ENCODE data around the gene VWA1. TPM values are rescaled to one million over a fixed set of nuclear protein-coding genes. Genes with fewer than 3 reads are reported as not detected.

Gene VWA1
- total and polyA plus RNA-seq, 4 donors = 51.7 to 94.3 (median 69.1) TPM

- TF ChIP-seq, protein P1, sequence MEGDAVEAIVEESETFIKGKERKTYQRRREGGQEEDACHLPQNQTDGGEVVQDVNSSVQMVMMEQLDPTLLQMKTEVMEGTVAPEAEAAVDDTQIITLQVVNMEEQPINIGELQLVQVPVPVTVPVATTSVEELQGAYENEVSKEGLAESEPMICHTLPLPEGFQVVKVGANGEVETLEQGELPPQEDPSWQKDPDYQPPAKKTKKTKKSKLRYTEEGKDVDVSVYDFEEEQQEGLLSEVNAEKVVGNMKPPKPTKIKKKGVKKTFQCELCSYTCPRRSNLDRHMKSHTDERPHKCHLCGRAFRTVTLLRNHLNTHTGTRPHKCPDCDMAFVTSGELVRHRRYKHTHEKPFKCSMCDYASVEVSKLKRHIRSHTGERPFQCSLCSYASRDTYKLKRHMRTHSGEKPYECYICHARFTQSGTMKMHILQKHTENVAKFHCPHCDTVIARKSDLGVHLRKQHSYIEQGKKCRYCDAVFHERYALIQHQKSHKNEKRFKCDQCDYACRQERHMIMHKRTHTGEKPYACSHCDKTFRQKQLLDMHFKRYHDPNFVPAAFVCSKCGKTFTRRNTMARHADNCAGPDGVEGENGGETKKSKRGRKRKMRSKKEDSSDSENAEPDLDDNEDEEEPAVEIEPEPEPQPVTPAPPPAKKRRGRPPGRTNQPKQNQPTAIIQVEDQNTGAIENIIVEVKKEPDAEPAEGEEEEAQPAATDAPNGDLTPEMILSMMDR (IDR thresholded peaks at IDR 0.05; ENCODE audit: control extremely low read depth, extremely low read depth) = no peak
- no peak overlapping the region for H3K4me3 ChIP-seq
- peaks cover 0 to 34% (median 10%) of the 10 kb centered on the region in 5 donors for H3K4me1 ChIP-seq (ENCODE audit: control insufficient read depth in 5 of 5, insufficient read depth in 5 of 5, low read length in 5 of 5)
- 45 to 52% methylated on average over 29 to 33 of the region's 33 CpGs for WGBS, 2 donors
- no peaks in the 10 kb centered on the region for H3K9me3 ChIP-seq (ENCODE audit: control insufficient read depth in 4 of 4, insufficient read depth in 3 of 4, low read length in 3 of 4)
- ATAC-seq (ENCODE audit: insufficient read depth, low FRiP score) (no peak), DNase-seq (no peak)
- H3K9ac ChIP-seq (ENCODE audit: insufficient read depth in 1 of 2, low read length in 2 of 2) = no peak overlapping the region
- no peak overlapping the region for H3K27ac ChIP-seq (ENCODE audit: low read depth in 1 of 2, low read length in 1 of 2)
- no peaks in the 10 kb centered on the region for H3K27me3 ChIP-seq (ENCODE audit: control insufficient read depth in 3 of 3, insufficient read depth in 3 of 3, low read length in 2 of 3)
- H3K36me3 ChIP-seq (ENCODE audit: control insufficient read depth in 4 of 4, insufficient read depth in 4 of 4, low read length in 4 of 4) = no peaks in the 10 kb centered on the region
Measured at GRCh38 chr1:1425753-1426495, 9.6 kb upstream of the VWA1 start.

GRCh38 chr1:1426496-1427105 lies 8.9 kb upstream of the VWA1 start:
- WGBS, 2 donors = 27 to 41% methylated on average over 12 to 19 of the region's 19 CpGs
- Histone ChIP-seq H3K9me3 (ENCODE audit: control insufficient read depth in 4 of 4, insufficient read depth in 3 of 4, low read length in 3 of 4) (no peaks in the 10 kb centered on the region), H3K4me1 (ENCODE audit: control insufficient read depth in 5 of 5, insufficient read depth in 5 of 5, low read length in 5 of 5) (peaks cover 0 to 34% (median 16%) of the 10 kb centered on the region in 5 donors), H3K27me3 (ENCODE audit: control insufficient read depth in 3 of 3, insufficient read depth in 3 of 3, low read length in 2 of 3) (no peaks in the 10 kb centered on the region), H3K36me3 (ENCODE audit: control insufficient read depth in 4 of 4, insufficient read depth in 4 of 4, low read length in 4 of 4) (no peaks in the 10 kb centered on the region), H3K4me3 (no peak overlapping the region), H3K27ac (ENCODE audit: low read depth in 1 of 2, low read length in 1 of 2) (no peak overlapping the region), H3K9ac (ENCODE audit: insufficient read depth in 1 of 2, low read length in 2 of 2) (no peak overlapping the region)
- DNase-seq (no peak), ATAC-seq (ENCODE audit: insufficient read depth, low FRiP score) (no peak)
- TF ChIP-seq, protein P1 (IDR thresholded peaks at IDR 0.05; ENCODE audit: control extremely low read depth, extremely low read depth) = no peak

DNA sequence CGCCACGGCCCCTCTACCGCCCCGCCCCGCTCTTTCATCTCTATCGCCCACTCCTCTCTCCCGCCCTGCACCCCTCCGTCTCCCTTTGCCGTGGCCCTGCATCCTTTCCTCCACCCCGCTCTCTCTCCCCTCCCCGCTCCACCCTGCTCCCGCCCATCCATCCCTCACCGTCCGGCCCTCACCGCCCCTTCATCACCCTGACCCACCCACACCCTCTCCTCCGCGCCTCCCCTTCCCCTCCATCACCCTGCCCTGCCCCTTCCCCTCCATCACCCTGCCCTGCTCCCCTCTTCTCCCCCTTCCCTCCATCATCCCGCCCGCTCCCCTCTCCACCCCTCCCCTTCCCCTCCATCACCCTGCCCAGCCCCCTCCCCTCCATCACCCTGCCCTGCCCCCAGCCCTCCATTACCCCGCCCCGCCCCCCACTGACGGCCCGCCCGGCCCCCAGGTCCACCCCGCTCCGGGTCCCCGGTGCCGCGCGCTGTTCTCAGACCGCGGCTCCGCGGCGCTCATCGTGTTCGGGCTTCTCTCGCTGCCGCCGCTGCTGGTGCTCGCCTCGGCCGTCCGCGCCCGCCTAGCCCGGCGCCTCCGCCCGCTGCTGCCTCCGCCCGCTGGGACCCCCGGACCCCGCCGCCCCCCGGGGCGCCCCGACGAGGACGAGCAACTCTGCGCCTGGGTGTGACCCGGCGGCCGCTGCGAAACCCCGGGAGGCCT lies 8.2 kb upstream of the VWA1 start:
- Histone ChIP-seq H3K9ac (ENCODE audit: insufficient read depth in 1 of 2, low read length in 2 of 2) (no peak overlapping the region), H3K27me3 (ENCODE audit: control insufficient read depth in 3 of 3, insufficient read depth in 3 of 3, low read length in 2 of 3) (no peaks in the 10 kb centered on the region), H3K36me3 (ENCODE audit: control insufficient read depth in 4 of 4, insufficient read depth in 4 of 4, low read length in 4 of 4) (no peaks in the 10 kb centered on the region), H3K9me3 (ENCODE audit: control insufficient read depth in 4 of 4, insufficient read depth in 3 of 4, low read length in 3 of 4) (no peaks in the 10 kb centered on the region), H3K4me1 (ENCODE audit: control insufficient read depth in 5 of 5, insufficient read depth in 5 of 5, low read length in 5 of 5) (peaks cover 0 to 39% (median 19%) of the 10 kb centered on the region in 5 donors), H3K27ac (ENCODE audit: low read depth in 1 of 2, low read length in 1 of 2) (no peak overlapping the region), H3K4me3 (no peak overlapping the region)
- DNase-seq (peak; percentile 67 to 81 (median 79)), ATAC-seq (ENCODE audit: insufficient read depth, low FRiP score) (no peak)
- 8 to 13% methylated on average over 48 to 66 of the region's 66 CpGs for WGBS, 2 donors
- TF ChIP-seq, protein P1 (IDR thresholded peaks at IDR 0.05; ENCODE audit: control extremely low read depth, extremely low read depth) = no peak

Measured in lung (tissue), 12 donors.